GM12801 (cell line): ENCODE results near the gene CDYL.

ENCODE experiments used
- TF ChIP-seq, protein P1 (sequence below): IDR thresholded peaks from one replicate; pipeline ENCODE4 v1.5.1; 2011; ENCODE audit warnings: control low read depth; ENCODE audit not compliant: insufficient read length; ENCODE audit errors: extremely low read depth

The CDYL gene

GRCh38 chr6:4889701-4890100 is 113.5 kb downstream of the CDYL start:
- TF ChIP-seq, protein P1, sequence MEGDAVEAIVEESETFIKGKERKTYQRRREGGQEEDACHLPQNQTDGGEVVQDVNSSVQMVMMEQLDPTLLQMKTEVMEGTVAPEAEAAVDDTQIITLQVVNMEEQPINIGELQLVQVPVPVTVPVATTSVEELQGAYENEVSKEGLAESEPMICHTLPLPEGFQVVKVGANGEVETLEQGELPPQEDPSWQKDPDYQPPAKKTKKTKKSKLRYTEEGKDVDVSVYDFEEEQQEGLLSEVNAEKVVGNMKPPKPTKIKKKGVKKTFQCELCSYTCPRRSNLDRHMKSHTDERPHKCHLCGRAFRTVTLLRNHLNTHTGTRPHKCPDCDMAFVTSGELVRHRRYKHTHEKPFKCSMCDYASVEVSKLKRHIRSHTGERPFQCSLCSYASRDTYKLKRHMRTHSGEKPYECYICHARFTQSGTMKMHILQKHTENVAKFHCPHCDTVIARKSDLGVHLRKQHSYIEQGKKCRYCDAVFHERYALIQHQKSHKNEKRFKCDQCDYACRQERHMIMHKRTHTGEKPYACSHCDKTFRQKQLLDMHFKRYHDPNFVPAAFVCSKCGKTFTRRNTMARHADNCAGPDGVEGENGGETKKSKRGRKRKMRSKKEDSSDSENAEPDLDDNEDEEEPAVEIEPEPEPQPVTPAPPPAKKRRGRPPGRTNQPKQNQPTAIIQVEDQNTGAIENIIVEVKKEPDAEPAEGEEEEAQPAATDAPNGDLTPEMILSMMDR: no peak

GRCh38 chr6:4890191-4890590 is 114.0 kb downstream of the CDYL start:
- TF ChIP-seq, protein P1: no peak

- TF ChIP-seq, protein P1: no peak
These were observed 114.4 kb downstream of the CDYL start for GRCh38 chr6:4890627-4891026.

- TF ChIP-seq, protein P1: no peak
These were observed 114.9 kb downstream of the CDYL start for GRCh38 chr6:4891141-4891540.

GRCh38 chr6:4892785-4893485 is 116.7 kb downstream of the CDYL start:
- TF ChIP-seq, protein P1: no peak

GRCh38 chr6:4894049-4894448 is 117.8 kb downstream of the CDYL start:
- TF ChIP-seq, protein P1: no peak

DNA sequence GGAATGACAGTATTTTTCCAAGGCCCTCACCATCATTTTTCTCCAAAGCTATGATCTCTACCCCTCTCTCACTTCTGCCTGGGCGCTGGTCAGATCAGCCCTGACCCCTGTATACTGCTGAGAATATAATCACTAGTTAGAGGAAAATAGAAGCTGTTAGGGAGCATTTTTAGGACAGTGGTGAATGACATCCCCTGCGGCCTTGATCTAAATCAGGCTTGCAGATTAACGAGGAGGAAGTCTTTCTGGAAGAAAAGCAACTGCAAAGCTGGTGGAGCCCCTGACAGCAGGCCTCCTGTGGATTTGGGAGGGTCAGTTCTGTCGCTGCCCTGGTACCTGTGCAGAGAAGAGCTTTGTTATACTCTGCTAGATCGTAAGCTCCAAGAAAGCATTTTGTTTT is 119.8 kb downstream of the CDYL start:
- TF ChIP-seq, protein P1: no peak

DNA sequence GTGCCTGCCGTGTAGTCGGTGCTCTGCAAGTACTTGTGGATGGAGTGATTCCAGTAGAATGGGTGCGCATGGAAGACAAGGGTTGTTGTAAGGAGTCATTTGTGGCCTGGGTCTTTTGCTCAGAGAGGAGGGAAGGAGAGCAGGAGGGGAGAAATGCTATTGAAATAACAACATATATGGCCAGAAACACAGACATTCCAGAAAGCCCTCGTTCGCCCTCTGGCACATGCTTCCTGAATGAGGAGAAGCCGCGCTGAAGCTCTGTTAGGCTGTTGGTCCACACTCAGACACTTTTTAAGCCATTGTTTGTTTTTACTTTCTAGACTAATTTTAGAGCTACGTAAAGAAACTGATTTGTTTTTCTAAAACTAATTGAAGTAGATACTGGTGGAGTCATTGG is 120.2 kb downstream of the CDYL start:
- TF ChIP-seq, protein P1: no peak
